Measurements from ENCODE around the gene SAMD4B. TPM values are rescaled to one million over a fixed set of nuclear protein-coding genes. Genes with fewer than 3 reads are reported as not detected.

Gene SAMD4B
- total RNA-seq, 1 experiment from 2014 or later, result 80.4 TPM

- no peaks in the 10 kb centered on the region for H3K9me2 ChIP-seq (replicated peaks; ENCODE audit: low read length)
- peak within 1 kb of the TSS; percentile 97 for H3K4me3 ChIP-seq (ENCODE audit: low read length)
- no peaks in the 10 kb centered on the region for H3F3A ChIP-seq (ENCODE audit: low read length, unreplicated experiment)
- H3K36me3 ChIP-seq (ENCODE audit: low read depth, low read length), result no peaks in the 10 kb centered on the region; the same call in none of the 2 replicates
- TF ChIP-seq CTCF (conservative IDR thresholded peaks at IDR 0.05; ENCODE audit: low read depth, low read length), result no peak
- TF ChIP-seq EZH2 (IDR thresholded peaks at IDR 0.05; ENCODE audit: low read length, unreplicated experiment), result no peak
- no peak for TF ChIP-seq EZH2phosphoT487 (IDR thresholded peaks at IDR 0.05; ENCODE audit: borderline replicate concordance, low read length)
- H3K9me3 ChIP-seq (ENCODE audit: low read length), result no peaks in the 10 kb centered on the region
- peaks cover 25% of the 10 kb centered on the region for H3K79me2 ChIP-seq (ENCODE audit: low read length)
- no peaks in the 10 kb centered on the region for H4K20me1 ChIP-seq (ENCODE audit: low read length)
- H3K27ac ChIP-seq (ENCODE audit: low read length), result peak within 1 kb of the TSS; percentile 81
- intact Hi-C loops (cut with micrococcal nuclease), result no loop called here
- H3K9ac ChIP-seq (ENCODE audit: low read length), result peak within 1 kb of the TSS; percentile 95
- ChIA-PET POLR2A (ENCODE audit: unreplicated experiment) (interaction anchor here (0.9 to 1.6 kb wide), 2 partner anchors 11 to 13 kb away, joined by 4 read pairs; no protein-coding TSS in a partner anchor), CTCF (interaction anchor here (0.6 kb wide), 1 partner anchor 109 kb away, joined by 8 read pairs; no protein-coding TSS in a partner anchor)
- peaks cover 6% of the 10 kb centered on the region; the same call in 1 of the 2 replicates for H3K4me1 ChIP-seq (ENCODE audit: insufficient read depth, low read length)
- no peaks in the 10 kb centered on the region for H3K27me3 ChIP-seq (ENCODE audit: low read length)
- H3K4me2 ChIP-seq (ENCODE audit: low read length), result peak within 1 kb of the TSS; percentile 96
- DNase-seq (peak; percentile 98), ATAC-seq (peak; percentile 95)
- peak within 1 kb of the TSS; percentile 92 for H2AFZ ChIP-seq (ENCODE audit: low read length)
- no TSS peak for BruUV-seq (replicated peaks)
Observed at GRCh38 chr19:39390751-39391437, 48.7 kb downstream of the SAMD4B start, which contains the start of the genes MED29 and PAF1. Gene MED29, plus strand, starts transcription at chr19:39391378. Its CDS starts 45 bp downstream, at chr19:39391423. Gene PAF1, minus strand, starts transcription at chr19:39391106. Its CDS starts 242 bp downstream, at chr19:39390864.

- peak overlapping the region; percentile 57 for H3K4me2 ChIP-seq (ENCODE audit: low read length)
- peak overlapping the region; percentile 68 for H3K27ac ChIP-seq (ENCODE audit: low read length)
- H3K4me3 ChIP-seq (ENCODE audit: low read length), result no peak overlapping the region
- ChIA-PET POLR2A (ENCODE audit: unreplicated experiment) (interaction anchor here (0.7 to 1.1 kb wide), 3 partner anchors 16 to 55 kb away, joined by 3 to 5 read pairs (median 3); partner anchors contain the start of genes RPS16 and SAMD4B), CTCF (interaction anchor here (0.6 kb wide), 1 partner anchor 43 kb away, joined by 13 read pairs; no protein-coding TSS in a partner anchor)
- no peaks in the 10 kb centered on the region for H3K36me3 ChIP-seq (ENCODE audit: low read depth, low read length)
- no peaks in the 10 kb centered on the region for H3F3A ChIP-seq (ENCODE audit: low read length, unreplicated experiment)
- no peaks in the 10 kb centered on the region for H3K9me3 ChIP-seq (ENCODE audit: low read length)
- H3K4me1 ChIP-seq (ENCODE audit: insufficient read depth, low read length), result peaks cover 30% of the 10 kb centered on the region
- peak; percentile 78 for DNase-seq
- H3K79me2 ChIP-seq (ENCODE audit: low read length), result 0 out of 2 replicates have a peak, but pooled peaks cover 1% of the 10 kb centered on the region
- no peaks in the 10 kb centered on the region for H3K9me2 ChIP-seq (replicated peaks; ENCODE audit: low read length)
- peak; percentile 64 for ATAC-seq
- peak overlapping the region; percentile 52 for H3K9ac ChIP-seq (ENCODE audit: low read length)
- TF ChIP-seq CTCF (conservative IDR thresholded peaks at IDR 0.05; ENCODE audit: low read depth, low read length) (peak; percentile 82), EZH2 (IDR thresholded peaks at IDR 0.05; ENCODE audit: low read length, unreplicated experiment) (no peak), EZH2phosphoT487 (IDR thresholded peaks at IDR 0.05; ENCODE audit: borderline replicate concordance, low read length) (no peak)
- intact Hi-C loops (cut with micrococcal nuclease), result loop anchor here (1.0 kb wide), 1 partner anchor 14 kb away; no protein-coding TSS in a partner anchor
- no peaks in the 10 kb centered on the region for H4K20me1 ChIP-seq (ENCODE audit: low read length)
- H2AFZ ChIP-seq (ENCODE audit: low read length), result no peak overlapping the region
- H3K27me3 ChIP-seq (ENCODE audit: low read length), result no peaks in the 10 kb centered on the region
- no TSS peak for BruUV-seq (replicated peaks)
Observed at GRCh38 chr19:39397360-39398296, 55.4 kb downstream of the SAMD4B start.

All from PC-3 (cell line).